DMS114 treated with DMSO at 0.1 percent for 48 hours (cell line): ENCODE results near the gene ITIH3.
A peak's percentile ranks its signal among the peaks of the same experiment; 100 is the strongest.

Experiments used
- DNase-seq: peaks from one replicate; lab custom pipeline; 2025; ENCODE audit not compliant: unreplicated experiment; lab: John Stamatoyannopoulos, UW

ITIH3 gene

GRCh38 chr3:52843108-52843865 is 48.7 kb downstream of the ITIH3 start:
- no peak for DNase-seq

- no peak for DNase-seq
Measured at GRCh38 chr3:52843881-52844280, 49.3 kb downstream of the ITIH3 start.

- DNase-seq = no peak
Measured at GRCh38 chr3:52844290-52844975, 49.8 kb downstream of the ITIH3 start.

- DNase-seq = no peak
Measured at GRCh38 chr3:52845157-52845556, 50.6 kb downstream of the ITIH3 start.

- no peak for DNase-seq
Measured at GRCh38 chr3:52845691-52846431, 51.3 kb downstream of the ITIH3 start.

- no peak for DNase-seq
Measured at GRCh38 chr3:52846432-52846965, 51.9 kb downstream of the ITIH3 start.

- no peak for DNase-seq
Measured at GRCh38 chr3:52847241-52847640, 52.6 kb downstream of the ITIH3 start.

- no peak for DNase-seq
Measured at GRCh38 chr3:52847726-52848125, 53.1 kb downstream of the ITIH3 start.

- DNase-seq = no peak
Measured at GRCh38 chr3:52848617-52849016, 54.0 kb downstream of the ITIH3 start.

- DNase-seq = no peak
Measured at GRCh38 chr3:52849656-52850055, 55.1 kb downstream of the ITIH3 start.

- peak; percentile 46 for DNase-seq
Measured at GRCh38 chr3:52851348-52851747, 56.8 kb downstream of the ITIH3 start.

- DNase-seq = no peak
Measured at GRCh38 chr3:52852419-52852818, 57.8 kb downstream of the ITIH3 start.

- DNase-seq = no peak
Measured at GRCh38 chr3:52854013-52854412, 59.4 kb downstream of the ITIH3 start.

GRCh38 chr3:52856666-52857065 is 62.1 kb downstream of the ITIH3 start:
- DNase-seq = no peak

GRCh38 chr3:52857133-52857532 is 62.5 kb downstream of the ITIH3 start:
- DNase-seq = no peak

- DNase-seq = no peak
Measured at GRCh38 chr3:52857864-52858263, 63.3 kb downstream of the ITIH3 start.
